Naive thymus-derived CD4-positive, alpha-beta T cell (primary cell): ENCODE data around the gene CFAP54. TPM values are rescaled to one million over a fixed set of nuclear protein-coding genes. Genes with fewer than 3 reads are reported as not detected.

Experiments
- ATAC-seq: fragments of 150-1000 bp; cut with Tn5 transposase; 2 replicates; pipeline ENCODE4 v1.10.0; 2021; ENCODE audit warnings: mild to moderate bottlenecking, moderate library complexity
- CTCF ChIA-PET: fragments of 350-600 bp; sonication (Branson Sonifier 250); formaldehyde crosslinking; loops from one replicate; lab custom pipeline; 2021; ENCODE audit warnings: antibody characterized with exemption; lab: Charles Lee
- POLR2A ChIA-PET: fragments of 350-600 bp; sonication (Branson Sonifier 250); formaldehyde crosslinking; loops from one replicate; lab custom pipeline; 2021; ENCODE audit warnings: antibody characterized with exemption, inconsistent platforms; lab: Charles Lee
- DNase-seq, 9 donors: peaks; one replicate each; pipeline versions ENCODE4 v3.0.0 to v3.0.0-alpha.2; 2020 to 2022; ENCODE audit warnings: mixed read lengths in 1 of 9
- H3K27ac ChIP-seq: one replicate; pipeline ENCODE4 v1.7.0; 2013; ENCODE audit warnings: mild to moderate bottlenecking, low read depth, low read length, moderate library complexity
- H3K27me3 ChIP-seq, 2 donors: one replicate each; pipeline ENCODE4 v1.7.0; 2013; ENCODE audit warnings: low read length in 2 of 2, mild to moderate bottlenecking in 2 of 2, moderate library complexity in 2 of 2; ENCODE audit not compliant: control insufficient read depth in 2 of 2, insufficient read depth in 2 of 2
- H3K36me3 ChIP-seq, 3 experiments: 1 replicate in 2 of 3; 2 replicates in 1 of 3; pipeline ENCODE4 v1.7.0; 2013; ENCODE audit warnings: low read length in 3 of 3, mild to moderate bottlenecking in 3 of 3, moderate library complexity in 1 of 3; ENCODE audit not compliant: insufficient read depth in 3 of 3, control insufficient read depth in 2 of 3
- H3K4me1 ChIP-seq, 2 donors: one replicate each; pipeline ENCODE4 v1.7.0; 2013; ENCODE audit warnings: low read length in 2 of 2, mild to moderate bottlenecking in 2 of 2, moderate library complexity in 1 of 2; ENCODE audit not compliant: control insufficient read depth in 2 of 2, insufficient read depth in 2 of 2
- H3K4me3 ChIP-seq: 2 replicates; pipeline ENCODE4 v1.7.0; 2013; ENCODE audit warnings: mild to moderate bottlenecking, low read length
- H3K9me3 ChIP-seq, 3 experiments: 1 replicate in 2 of 3; 2 replicates in 1 of 3; pipeline ENCODE4 v1.7.0; 2013; ENCODE audit warnings: low read length in 3 of 3; ENCODE audit not compliant: control insufficient read depth in 2 of 3
- H3K27ac Mint-ChIP-seq, 9 donors: one replicate each; pipeline ENCODE4 v1.8.0; 2020 to 2022; ENCODE audit warnings: mixed read lengths in 9 of 9, mild to moderate bottlenecking in 8 of 9, moderate library complexity in 5 of 9, inconsistent platforms in 2 of 9
- H3K27me3 Mint-ChIP-seq, 5 donors: one replicate each; pipeline ENCODE4 v1.8.0; 2021 to 2022; ENCODE audit warnings: mixed read lengths in 5 of 5, mild to moderate bottlenecking in 1 of 5
- H3K36me3 Mint-ChIP-seq, 5 donors: one replicate each; pipeline ENCODE4 v1.8.0; 2020 to 2022; ENCODE audit warnings: mixed read lengths in 5 of 5, mild to moderate bottlenecking in 3 of 5, inconsistent platforms in 1 of 5
- H3K4me1 Mint-ChIP-seq, 7 donors: one replicate each; pipeline ENCODE4 v1.8.0; 2020 to 2022; ENCODE audit warnings: mixed read lengths in 7 of 7, mild to moderate bottlenecking in 3 of 7, inconsistent platforms in 1 of 7
- H3K4me3 Mint-ChIP-seq, 10 donors: one replicate each; pipeline ENCODE4 v1.8.0; 2020 to 2022; ENCODE audit warnings: mild to moderate bottlenecking in 10 of 10, mixed read lengths in 10 of 10, moderate library complexity in 6 of 10, inconsistent platforms in 2 of 10
- H3K9me3 Mint-ChIP-seq, 11 donors: one replicate each; pipeline ENCODE4 v1.8.0; 2020 to 2022; ENCODE audit warnings: mixed read lengths in 11 of 11, mild to moderate bottlenecking in 4 of 11, inconsistent platforms in 1 of 11, moderate library complexity in 1 of 11
- intact Hi-C, 2 donors: fragments of 100-400 bp; cut with micrococcal nuclease; formaldehyde crosslinking; loops; one replicate each; pipeline ENCODE4 v1.15.1; 2023
- polyA plus RNA-seq, 2 donors: library from polyadenylated mRNA; unstranded; fragments of 300-500 nt; fragmentation: Illumina TruSeq; gene quantifications; one replicate each; pipeline ENCODE4 v1.2.3, GENCODE V29; 2021
- total RNA-seq, 6 experiments: library from RNA in 5 of 6; stranded (reverse) in 5 of 6; gene quantifications; 1 replicate in 5 of 6; 2 replicates in 1 of 6; pipeline ENCODE4 v1.2.3 and lab custom pipeline; 2021 to 2026

The CFAP54 gene
- total and polyA plus RNA-seq, 7 experiments from 2014 or later = 0.07 to 0.93 (median 0.27) TPM; not detected in 1

DNA sequence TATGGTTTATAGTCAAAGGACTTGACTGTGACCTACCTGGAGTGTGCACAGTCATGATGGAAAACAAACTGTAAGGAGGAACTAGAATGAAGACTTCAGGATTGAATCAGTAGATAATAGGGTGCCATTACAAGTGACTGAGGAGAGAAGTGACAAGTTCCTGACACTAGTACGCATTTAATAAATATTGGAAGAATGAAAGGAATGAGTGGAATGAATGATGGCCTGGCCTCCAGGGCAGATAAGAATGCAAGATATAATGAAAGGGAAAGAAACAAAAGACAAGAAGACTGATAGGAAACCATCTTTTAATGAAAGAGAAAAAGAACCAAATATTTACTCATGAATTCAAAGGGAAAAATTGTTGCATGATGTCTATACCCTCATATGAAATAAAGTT, 372.9 kb downstream of the CFAP54 start:
- H3K27ac Mint-ChIP-seq = no peak overlapping the region
- no peak overlapping the region for H3K4me3 ChIP-seq
- H3K36me3 ChIP-seq = no peaks in the 10 kb centered on the region
- ChIA-PET CTCF (no interaction called here), POLR2A (no interaction called here)
- DNase-seq (no peak), ATAC-seq (no peak)
- H3K4me1 Mint-ChIP-seq = peaks cover 0 to 3% (median 0%) of the 10 kb centered on the region in 7 donors
- H3K27me3 Mint-ChIP-seq = peaks cover 18 to 43% (median 27%) of the 10 kb centered on the region in 5 donors
- H3K4me3 Mint-ChIP-seq = no peak overlapping the region
- H3K36me3 Mint-ChIP-seq = peaks cover 0 to 3% (median 0%) of the 10 kb centered on the region in 5 donors
- H3K4me1 ChIP-seq = no peaks in the 10 kb centered on the region
- H3K9me3 ChIP-seq = no peaks in the 10 kb centered on the region
- H3K27me3 ChIP-seq = no peaks in the 10 kb centered on the region
- intact Hi-C loops = no loop called here
- H3K27ac ChIP-seq = no peak overlapping the region
- H3K9me3 Mint-ChIP-seq = peaks cover 0 to 11% (median 2%) of the 10 kb centered on the region in 11 donors

DNA sequence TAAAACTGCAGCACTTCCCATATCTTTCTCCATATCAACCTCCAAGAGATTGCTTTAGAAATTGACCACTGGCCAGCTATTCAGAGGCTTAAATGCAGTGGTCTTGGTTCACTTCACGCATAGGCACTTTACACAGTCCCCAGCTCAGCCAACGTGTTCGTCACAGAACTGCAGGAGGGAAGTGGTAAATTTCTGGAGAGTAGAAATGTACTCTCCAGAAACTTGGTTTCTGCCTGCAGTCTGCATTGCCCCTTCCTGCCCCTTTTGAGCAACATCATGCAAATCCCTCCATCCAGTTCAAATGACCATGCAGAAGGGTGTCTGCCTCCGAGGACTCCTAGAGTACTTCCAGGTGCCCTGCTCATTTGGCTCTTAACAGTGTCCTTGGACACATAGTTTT, 375.0 kb downstream of the CFAP54 start:
- no peaks in the 10 kb centered on the region for H3K36me3 Mint-ChIP-seq
- H3K4me1 ChIP-seq = no peaks in the 10 kb centered on the region
- no peaks in the 10 kb centered on the region for H3K36me3 ChIP-seq
- H3K4me1 Mint-ChIP-seq = peaks cover 0 to 3% (median 0%) of the 10 kb centered on the region in 7 donors
- intact Hi-C loops = no loop called here
- CTCF ChIA-PET = no interaction called here
- H3K4me3 Mint-ChIP-seq = no peak overlapping the region
- no peaks in the 10 kb centered on the region for H3K27me3 ChIP-seq
- H3K9me3 Mint-ChIP-seq = no peaks in the 10 kb centered on the region
- no peak overlapping the region for H3K27ac Mint-ChIP-seq
- ATAC-seq = no peak
- POLR2A ChIA-PET = no interaction called here
- H3K27ac ChIP-seq = no peak overlapping the region
- peaks cover 16 to 37% (median 25%) of the 10 kb centered on the region in 5 donors for H3K27me3 Mint-ChIP-seq
- H3K4me3 ChIP-seq = no peak overlapping the region
- no peak for DNase-seq
- no peaks in the 10 kb centered on the region for H3K9me3 ChIP-seq

DNA sequence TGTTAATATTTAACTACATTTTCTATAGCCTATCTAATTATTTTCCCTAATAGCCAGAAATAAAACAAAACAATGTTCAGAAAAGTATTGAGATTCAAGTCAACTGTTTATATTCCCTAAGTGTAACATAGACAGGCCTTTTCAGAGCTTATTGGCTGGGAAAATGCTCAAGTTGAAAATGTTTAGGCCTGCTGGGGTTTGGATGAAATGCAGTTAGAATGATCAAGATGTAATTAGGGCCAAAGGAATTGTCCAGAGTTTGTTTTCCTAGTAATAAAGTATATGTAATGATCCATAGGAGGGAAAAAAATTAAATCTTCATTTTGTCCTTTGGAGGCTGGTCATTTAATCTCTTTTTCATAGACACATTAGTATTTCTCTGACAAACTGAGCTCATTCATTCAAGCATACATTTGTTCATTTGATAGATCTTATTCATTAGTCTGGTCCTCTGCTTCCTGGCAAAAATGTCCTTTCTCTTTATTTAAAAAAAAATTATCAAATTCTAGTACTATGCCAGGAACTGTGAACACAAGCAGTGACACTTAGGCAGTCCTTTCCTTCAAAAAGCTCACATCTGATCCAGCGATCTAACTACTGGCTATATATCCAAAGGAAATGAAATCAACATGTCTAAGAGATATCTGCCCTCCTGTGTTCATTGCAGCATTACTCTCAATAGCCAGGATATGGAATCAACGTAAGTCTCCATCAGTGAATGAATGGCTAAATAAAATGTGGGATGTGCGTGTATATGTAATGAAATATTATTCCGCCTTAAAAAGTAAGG, 377.6 kb downstream of the CFAP54 start:
- CTCF ChIA-PET = no interaction called here
- intact Hi-C loops = no loop called here
- H3K27ac ChIP-seq = no peak overlapping the region

DNA sequence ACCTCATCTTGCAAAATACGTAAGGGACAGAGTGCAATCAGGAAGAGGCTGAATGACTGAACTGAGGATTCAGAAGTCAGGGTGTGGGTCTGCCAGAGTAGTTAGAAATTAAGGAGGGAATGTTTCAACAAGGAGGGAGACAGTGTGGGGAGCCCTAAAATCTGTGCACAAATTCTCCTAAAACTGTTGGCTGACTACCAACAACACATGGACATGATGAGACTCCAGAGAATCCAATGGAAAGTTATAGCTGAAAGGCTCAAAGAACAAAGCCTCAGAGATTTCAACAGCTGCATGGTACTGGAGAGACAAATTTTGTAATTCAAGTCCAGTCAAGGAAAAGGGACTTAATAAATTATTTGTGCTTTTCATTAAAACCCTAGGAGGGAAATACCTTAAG, 381.6 kb downstream of the CFAP54 start:
- CTCF ChIA-PET = no interaction called here
- POLR2A ChIA-PET = no interaction called here
- intact Hi-C loops = no loop called here
- no peaks in the 10 kb centered on the region for H3K4me1 ChIP-seq
- ATAC-seq (no peak), DNase-seq (no peak)
- no peaks in the 10 kb centered on the region for H3K9me3 ChIP-seq
- Mint-ChIP-seq H3K27ac (no peak overlapping the region), H3K27me3 (peaks cover 9 to 36% (median 21%) of the 10 kb centered on the region in 5 donors), H3K4me1 (no peaks in the 10 kb centered on the region), H3K9me3 (peaks cover 0 to 5% (median 0%) of the 10 kb centered on the region in 11 donors), H3K4me3 (no peak overlapping the region), H3K36me3 (no peaks in the 10 kb centered on the region)
- H3K4me3 ChIP-seq = no peak overlapping the region
- H3K27me3 ChIP-seq = no peaks in the 10 kb centered on the region
- no peaks in the 10 kb centered on the region for H3K36me3 ChIP-seq
- H3K27ac ChIP-seq = no peak overlapping the region

More for the DNA sequence above, 377.6 kb downstream of the CFAP54 start:
- ATAC-seq (no peak), DNase-seq (no peak)
- Mint-ChIP-seq H3K4me1 (peaks cover 0 to 3% (median 0%) of the 10 kb centered on the region in 7 donors), H3K27me3 (peaks cover 23 to 45% (median 27%) of the 10 kb centered on the region in 5 donors), H3K9me3 (peaks cover 0 to 5% (median 0%) of the 10 kb centered on the region in 11 donors), H3K36me3 (no peaks in the 10 kb centered on the region), H3K27ac (no peak overlapping the region), H3K4me3 (no peak overlapping the region)
- Histone ChIP-seq H3K27me3 (no peaks in the 10 kb centered on the region), H3K9me3 (no peaks in the 10 kb centered on the region), H3K36me3 (no peaks in the 10 kb centered on the region), H3K4me1 (no peaks in the 10 kb centered on the region), H3K4me3 (no peak overlapping the region)
- POLR2A ChIA-PET = interaction anchor here (1.1 kb wide), 1 partner anchor 147 kb away, joined by 4 read pairs; no protein-coding TSS in a partner anchor

DNA sequence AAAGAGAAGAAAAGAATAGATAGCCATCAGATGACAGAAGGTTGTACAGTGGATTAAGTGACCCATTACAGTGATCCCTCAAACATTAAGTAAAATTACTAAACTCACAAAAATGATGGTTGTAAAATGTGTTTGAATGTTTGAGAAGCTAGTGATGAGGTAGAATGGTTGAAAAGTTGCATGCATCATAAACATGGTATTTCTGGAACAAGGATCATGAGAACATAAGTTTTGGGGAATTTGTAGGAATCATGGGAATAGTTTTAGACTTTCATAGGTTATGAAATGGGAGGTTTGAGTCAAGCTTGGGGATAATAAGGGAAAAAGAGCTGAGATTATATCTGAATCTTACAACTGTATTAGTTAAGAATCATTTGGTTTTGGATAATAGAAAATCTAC, 383.6 kb downstream of the CFAP54 start:
- DNase-seq (no peak), ATAC-seq (no peak)
- H3K36me3 ChIP-seq = no peaks in the 10 kb centered on the region
- H3K4me3 ChIP-seq = no peak overlapping the region
- ChIA-PET CTCF (no interaction called here), POLR2A (no interaction called here)
- intact Hi-C loops = no loop called here
- Mint-ChIP-seq H3K27me3 (peaks cover 6 to 33% (median 30%) of the 10 kb centered on the region in 5 donors), H3K36me3 (no peaks in the 10 kb centered on the region), H3K4me3 (no peak overlapping the region), H3K4me1 (no peaks in the 10 kb centered on the region), H3K9me3 (peaks cover 0 to 5% (median 0%) of the 10 kb centered on the region in 11 donors), H3K27ac (no peak overlapping the region)
- H3K9me3 ChIP-seq = no peaks in the 10 kb centered on the region
- no peaks in the 10 kb centered on the region for H3K4me1 ChIP-seq
- H3K27me3 ChIP-seq = no peaks in the 10 kb centered on the region
- no peak overlapping the region for H3K27ac ChIP-seq

- Histone ChIP-seq H3K27ac (no peak overlapping the region), H3K9me3 (no peaks in the 10 kb centered on the region), H3K4me1 (no peaks in the 10 kb centered on the region), H3K4me3 (no peak overlapping the region), H3K36me3 (no peaks in the 10 kb centered on the region), H3K27me3 (no peaks in the 10 kb centered on the region)
- no peak overlapping the region for H3K27ac Mint-ChIP-seq
- ChIA-PET POLR2A (no interaction called here), CTCF (no interaction called here)
- ATAC-seq (no peak), DNase-seq (no peak)
- peaks cover 10 to 37% (median 24%) of the 10 kb centered on the region in 5 donors for H3K27me3 Mint-ChIP-seq
- H3K4me1 Mint-ChIP-seq = no peaks in the 10 kb centered on the region
- no peak overlapping the region for H3K4me3 Mint-ChIP-seq
- H3K9me3 Mint-ChIP-seq = peaks cover 0 to 5% (median 0%) of the 10 kb centered on the region in 11 donors
- no peaks in the 10 kb centered on the region for H3K36me3 Mint-ChIP-seq
- intact Hi-C loops = no loop called here
Measured at GRCh38 chr12:96874211-96874610, 384.8 kb downstream of the CFAP54 start.

GRCh38 chr12:96876966-96877365, 387.6 kb downstream of the CFAP54 start:
- intact Hi-C loops = no loop called here
- no peaks in the 10 kb centered on the region for H3K4me1 ChIP-seq
- Mint-ChIP-seq H3K4me3 (no peak overlapping the region), H3K9me3 (peaks cover 0 to 2% (median 0%) of the 10 kb centered on the region in 11 donors), H3K27ac (no peak overlapping the region), H3K27me3 (peaks cover 9 to 28% (median 14%) of the 10 kb centered on the region in 5 donors), H3K36me3 (no peaks in the 10 kb centered on the region), H3K4me1 (no peaks in the 10 kb centered on the region)
- ATAC-seq = no peak
- H3K27ac ChIP-seq = no peak overlapping the region
- no peaks in the 10 kb centered on the region for H3K27me3 ChIP-seq
- no peaks in the 10 kb centered on the region for H3K9me3 ChIP-seq
- DNase-seq = no peak
- no peak overlapping the region for H3K4me3 ChIP-seq
- ChIA-PET CTCF (no interaction called here), POLR2A (no interaction called here)
- no peaks in the 10 kb centered on the region for H3K36me3 ChIP-seq
